H9 (cell line): ENCODE measurements around the gene PPP1R18. TPM values are rescaled to one million over a fixed set of nuclear protein-coding genes. Genes with fewer than 3 reads are reported as not detected.

ENCODE experiments used
- DNase-seq: peaks from one replicate; pipeline ENCODE4 v3.0.0-alpha.2; 2017
- H2AFZ ChIP-seq: one replicate; pipeline ENCODE4 v1.6.1; 2013; ENCODE audit warnings: mild to moderate bottlenecking, low read length, control low read depth, moderate library complexity
- H2AK5ac ChIP-seq: 2 replicates; pipeline ENCODE4 v1.6.1; 2013; ENCODE audit warnings: low read length, control low read depth, mixed read lengths; ENCODE audit not compliant: insufficient read length
- H2BK120ac ChIP-seq: one replicate; pipeline ENCODE4 v1.6.1; 2013; ENCODE audit warnings: low read depth, mild to moderate bottlenecking, low read length, control low read depth, inconsistent platforms; ENCODE audit not compliant: poor library complexity, severe bottlenecking
- H2BK12ac ChIP-seq: 2 replicates; pipeline ENCODE4 v1.6.1; 2013; ENCODE audit warnings: low read length, control low read depth, mixed read lengths, low read depth; ENCODE audit not compliant: insufficient read length
- H2BK15ac ChIP-seq: 2 replicates; pipeline ENCODE4 v1.6.1; 2013; ENCODE audit warnings: low read depth, low read length, control low read depth
- H2BK20ac ChIP-seq: one replicate; pipeline ENCODE4 v1.6.1; 2013; ENCODE audit warnings: low read depth, mild to moderate bottlenecking, low read length, control low read depth, inconsistent platforms; ENCODE audit not compliant: poor library complexity, severe bottlenecking
- H2BK5ac ChIP-seq: 2 replicates; pipeline ENCODE4 v1.6.1; 2013; ENCODE audit warnings: low read length, control low read depth, mixed read lengths; ENCODE audit not compliant: insufficient read length
- H3K14ac ChIP-seq: 2 replicates; pipeline ENCODE4 v1.6.1; 2013; ENCODE audit warnings: low read length, control low read depth; ENCODE audit not compliant: insufficient read depth
- H3K18ac ChIP-seq: 2 replicates; pipeline ENCODE4 v1.6.1; 2013; ENCODE audit warnings: low read depth, mild to moderate bottlenecking, mixed read lengths, low read length, control low read depth; ENCODE audit not compliant: insufficient read length
- H3K23ac ChIP-seq: 2 replicates; pipeline ENCODE4 v1.6.1; 2013; ENCODE audit warnings: low read length, control low read depth, mixed read lengths, low read depth; ENCODE audit not compliant: insufficient read length
- H3K23me2 ChIP-seq: 2 replicates; pipeline ENCODE4 v1.6.1; 2013; ENCODE audit warnings: low read depth, mild to moderate bottlenecking, mixed read lengths, low read length, control low read depth; ENCODE audit not compliant: insufficient read length, poor library complexity, severe bottlenecking
- H3K27ac ChIP-seq: 2 replicates; pipeline ENCODE4 v1.5.1; 2013; ENCODE audit warnings: low read length, control low read depth, mixed read lengths, low read depth; ENCODE audit not compliant: insufficient read length
- H3K27me3 ChIP-seq: 2 replicates; pipeline ENCODE4 v1.6.1; 2013; ENCODE audit warnings: low read length, control low read depth, inconsistent platforms; ENCODE audit not compliant: insufficient read depth
- H3K4ac ChIP-seq: 2 replicates; pipeline ENCODE4 v1.6.1; 2013; ENCODE audit warnings: low read depth, mild to moderate bottlenecking, control low read depth, inconsistent platforms, low read length, moderate library complexity
- H3K4me1 ChIP-seq: 2 replicates; pipeline ENCODE4 v1.6.1; 2013; ENCODE audit warnings: low read length, control low read depth, inconsistent platforms; ENCODE audit not compliant: insufficient read depth
- H3K4me2 ChIP-seq: 2 replicates; pipeline ENCODE4 v1.6.1; 2013; ENCODE audit warnings: low read length, control low read depth, mixed read lengths; ENCODE audit not compliant: insufficient read length, insufficient read depth
- H3K56ac ChIP-seq: 2 replicates; pipeline ENCODE4 v1.6.1; 2013; ENCODE audit warnings: low read depth, mild to moderate bottlenecking, mixed read lengths, low read length, control low read depth; ENCODE audit not compliant: insufficient read length
- H3K79me1 ChIP-seq: 2 replicates; pipeline ENCODE4 v1.6.1; 2013; ENCODE audit warnings: low read depth, mild to moderate bottlenecking, moderate library complexity, low read length, control low read depth, inconsistent platforms; ENCODE audit not compliant: insufficient read depth, poor library complexity, severe bottlenecking
- H3K79me2 ChIP-seq: 2 replicates; pipeline ENCODE4 v1.6.1; 2013; ENCODE audit warnings: low read length, control low read depth, inconsistent platforms; ENCODE audit not compliant: insufficient read depth
- H3K9ac ChIP-seq: 2 replicates; pipeline ENCODE4 v1.6.1; 2013; ENCODE audit warnings: low read length, control low read depth, mixed read lengths; ENCODE audit not compliant: insufficient read length; ENCODE audit errors: extremely low read depth
- H3K9me3 ChIP-seq: one replicate; pipeline ENCODE4 v1.6.1; 2013; ENCODE audit warnings: low read depth, low read length, inconsistent platforms; ENCODE audit not compliant: control insufficient read depth
- H3T11ph ChIP-seq: one replicate; pipeline ENCODE4 v1.6.1; 2013; ENCODE audit warnings: mild to moderate bottlenecking, low read length, control low read depth, inconsistent platforms
- H4K20me1 ChIP-seq: one replicate; pipeline ENCODE4 v1.6.1; 2013; ENCODE audit not compliant: control insufficient read depth, insufficient read length, insufficient read depth
- H4K5ac ChIP-seq: 2 replicates; pipeline ENCODE4 v1.6.1; 2013; ENCODE audit warnings: low read depth, mild to moderate bottlenecking, mixed read lengths, low read length, control low read depth; ENCODE audit not compliant: insufficient read length
- H4K8ac ChIP-seq: replicated peaks from 2 replicates; pipeline ENCODE4 v1.6.1; 2013; ENCODE audit warnings: low read length, control low read depth, mixed read lengths, low read depth; ENCODE audit not compliant: insufficient read length
- H4K91ac ChIP-seq: 2 replicates; pipeline ENCODE4 v1.6.1; 2013; ENCODE audit warnings: low read depth, mild to moderate bottlenecking, moderate library complexity, mixed read lengths, low read length, control low read depth; ENCODE audit not compliant: insufficient read length
- H3K27ac Mint-ChIP-seq, 3 experiments: 2 replicates in 2 of 3; 3 replicates in 1 of 3; pipeline ENCODE4 v1.8.0; 2020 to 2021; ENCODE audit warnings: mixed read lengths in 3 of 3, mild to moderate bottlenecking in 1 of 3, moderate library complexity in 1 of 3
- H3K27me3 Mint-ChIP-seq: 2 replicates; pipeline ENCODE4 v1.8.0; 2021; ENCODE audit warnings: low read depth, mild to moderate bottlenecking, moderate library complexity, mixed read lengths
- H3K36me3 Mint-ChIP-seq, 3 experiments: 2 replicates in 2 of 3; 3 replicates in 1 of 3; pipeline ENCODE4 v1.8.0; 2020 to 2021; ENCODE audit warnings: low read depth in 3 of 3, mixed read lengths in 3 of 3; ENCODE audit not compliant: insufficient read depth in 1 of 3
- H3K4me1 Mint-ChIP-seq, 2 experiments: 2 replicates each; pipeline ENCODE4 v1.8.0; 2020; ENCODE audit warnings: mixed read lengths in 2 of 2
- H3K4me3 Mint-ChIP-seq, 2 experiments: 2 replicates in 1 of 2; 3 replicates in 1 of 2; pipeline ENCODE4 v1.8.0; 2020 to 2021; ENCODE audit warnings: mild to moderate bottlenecking in 2 of 2, mixed read lengths in 2 of 2, moderate library complexity in 1 of 2
- H3K9me3 Mint-ChIP-seq, 2 experiments: 2 replicates in 1 of 2; 3 replicates in 1 of 2; pipeline ENCODE4 v1.8.0; 2020; ENCODE audit warnings: mild to moderate bottlenecking in 2 of 2, mixed read lengths in 2 of 2, moderate library complexity in 1 of 2
- CTCF ChIP-seq: fragments of 200-600 bp; sonication (generic); conservative IDR thresholded peaks from 3 replicates; pipeline ENCODE4 v1.8.0; 2021; ENCODE audit warnings: antibody characterized with exemption, mild to moderate bottlenecking
- WGBS: extraction: QIAGEN DNeasy Blood & Tissue Kit; methylation state at CpG from one replicate; pipeline ENCODE4 v1.1.7; 2013; ENCODE audit warnings: missing lambda C conversion rate, low lambda C conversion rate, mixed read lengths; ENCODE audit not compliant: insufficient read length; ENCODE audit errors: extremely low coverage; 5-methylcytosine and 5-hydroxymethylcytosine counted together
- total RNA-seq: library from RNA; stranded (reverse); gene quantifications from 2 replicates; pipeline ENCODE4 v1.2.1, GENCODE V29; 2021

PPP1R18 gene
- total RNA-seq, 1 experiment from 2014 or later: 28.0 TPM

- H2BK15ac ChIP-seq: no peak overlapping the region
- no peak overlapping the region for H3K27ac ChIP-seq
- H4K8ac ChIP-seq: no peak overlapping the region
- Mint-ChIP-seq H3K27me3 (peaks cover 3% of the 10 kb centered on the region; the same call in 1 of the 2 replicates), H3K27ac (peak overlapping the region in 1 of 3 experiments; percentile 14; a peak in 3 of 7 replicates), H3K9me3 (no peaks in the 10 kb centered on the region; a peak in 1 of 5 replicates), H3K4me3 (peak overlapping the region; percentile 35 to 88), H3K4me1 (peaks cover 68 to 72% of the 10 kb centered on the region in 2 experiments), H3K36me3 (peaks cover 7 to 27% (median 18%) of the 10 kb centered on the region in 3 experiments; a peak in 6 of 7 replicates)
- no peak overlapping the region for H3K4ac ChIP-seq
- H3K18ac ChIP-seq: no peak overlapping the region
- H3K14ac ChIP-seq: no peak overlapping the region; the same call in 1 of the 2 replicates
- no peak overlapping the region for H2BK120ac ChIP-seq
- peaks cover 2% of the 10 kb centered on the region; the same call in 1 of the 2 replicates for H3K79me2 ChIP-seq
- WGBS: no CpG with 5 or more reads among the region's 21 CpGs
- H3K9ac ChIP-seq: no peak overlapping the region
- H3K79me1 ChIP-seq: no peaks in the 10 kb centered on the region
- H3K9me3 ChIP-seq: no peaks in the 10 kb centered on the region
- H4K5ac ChIP-seq: no peak overlapping the region
- no peak overlapping the region for H2BK5ac ChIP-seq
- H4K20me1 ChIP-seq: no peaks in the 10 kb centered on the region
- H3K56ac ChIP-seq: no peak overlapping the region
- H2AK5ac ChIP-seq: no peak overlapping the region
- no peak overlapping the region for H3T11ph ChIP-seq
- no peak for TF ChIP-seq CTCF
- no peak for DNase-seq
- peak overlapping the region; percentile 40 for H3K4me2 ChIP-seq
- no peak overlapping the region for H2BK12ac ChIP-seq
- peaks cover 22% of the 10 kb centered on the region for H3K23me2 ChIP-seq
- no peak overlapping the region for H4K91ac ChIP-seq
- no peak overlapping the region for H3K23ac ChIP-seq
- H2BK20ac ChIP-seq: no peak overlapping the region
- H2AFZ ChIP-seq: no peak overlapping the region
- no peaks in the 10 kb centered on the region for H3K27me3 ChIP-seq
- H3K4me1 ChIP-seq: peaks cover 14% of the 10 kb centered on the region; the same call in 1 of the 2 replicates
Measured at GRCh38 chr6:30684386-30685156, 1.9 kb downstream of the PPP1R18 start.
